Natural killer cell (primary cell): ENCODE data around the gene ST3GAL3. TPM values are rescaled to one million over a fixed set of nuclear protein-coding genes. Genes with fewer than 3 reads are reported as not detected.

Source experiments
- ATAC-seq, 3 donors: fragments of 150-1000 bp in 2 of 3; fragments of 200-7000 bp in 1 of 3; cut with Tn5 transposase; 1 replicate in 1 of 3; 2 replicates in 2 of 3; pipeline ENCODE4 v1.10.0; 2021; ENCODE audit warnings: mild to moderate bottlenecking in 2 of 3, moderate library complexity in 2 of 3
- DNase-seq, 2 donors: peaks; one replicate each; pipeline versions ENCODE4 v3.0.0 to v3.0.0-alpha.2; 2013 to 2021; ENCODE audit warnings: mixed read lengths in 1 of 2
- H3K27ac ChIP-seq: one replicate; pipeline ENCODE4 v1.5.1; 2013; ENCODE audit warnings: mild to moderate bottlenecking, low read length
- H3K27me3 ChIP-seq: one replicate; pipeline ENCODE4 v1.6.1; 2013; ENCODE audit warnings: low read length; ENCODE audit not compliant: control insufficient read depth, insufficient read depth
- H3K36me3 ChIP-seq: one replicate; pipeline ENCODE4 v1.6.1; 2013; ENCODE audit warnings: low read length; ENCODE audit not compliant: control insufficient read depth, insufficient read depth
- H3K4me1 ChIP-seq: one replicate; pipeline ENCODE4 v1.6.1; 2013; ENCODE audit warnings: low read length; ENCODE audit not compliant: control insufficient read depth, insufficient read depth
- H3K4me3 ChIP-seq: one replicate; pipeline ENCODE4 v1.5.1; 2013; ENCODE audit warnings: low read length
- H3K9me3 ChIP-seq: one replicate; pipeline ENCODE4 v1.6.1; 2013; ENCODE audit warnings: low read length; ENCODE audit not compliant: control insufficient read depth, insufficient read depth
- H3K27ac Mint-ChIP-seq, 2 donors: one replicate each; pipeline ENCODE4 v1.8.0; 2022; ENCODE audit warnings: mild to moderate bottlenecking in 2 of 2, mixed read lengths in 2 of 2, moderate library complexity in 1 of 2
- H3K27me3 Mint-ChIP-seq, 2 donors: one replicate each; pipeline ENCODE4 v1.8.0; 2022; ENCODE audit warnings: low read depth in 2 of 2, mixed read lengths in 2 of 2
- H3K36me3 Mint-ChIP-seq: one replicate; pipeline ENCODE4 v1.8.0; 2022; ENCODE audit warnings: mixed read lengths
- H3K4me1 Mint-ChIP-seq, 2 donors: one replicate each; pipeline ENCODE4 v1.8.0; 2022; ENCODE audit warnings: mixed read lengths in 2 of 2
- H3K4me3 Mint-ChIP-seq: one replicate; pipeline ENCODE4 v1.8.0; 2022; ENCODE audit warnings: mild to moderate bottlenecking, moderate library complexity, mixed read lengths
- H3K9me3 Mint-ChIP-seq, 2 donors: one replicate each; pipeline ENCODE4 v1.8.0; 2022; ENCODE audit warnings: mixed read lengths in 2 of 2
- CTCF ChIP-seq: fragments of 200-600 bp; IDR thresholded peaks from one replicate; pipeline ENCODE4 v1.8.0; 2022; ENCODE audit warnings: antibody characterized with exemption
- WGBS: methylation state at CpG from one replicate; pipeline ENCODE4 v1.1.7; 2013; ENCODE audit warnings: missing lambda C conversion rate; ENCODE audit not compliant: insufficient coverage; 5-methylcytosine and 5-hydroxymethylcytosine counted together
- intact Hi-C: fragments of 100-400 bp; cut with micrococcal nuclease; formaldehyde crosslinking; loops from one replicate; pipeline ENCODE4 v1.14.2; 2022
- total RNA-seq, 4 donors: library from RNA; stranded (reverse); fragments of 120-200 nt in 1 of 4; gene quantifications; one replicate each; pipeline versions ENCODE4 v1.2.3 to v1.2.4, GENCODE V29; 2013 to 2022

ST3GAL3 gene
- total RNA-seq, 3 donors from 2014 or later (not counting 1 experiment from before 2014, with no cell fraction given), result 22.2 to 27.3 (median 22.3) TPM

- no peak for DNase-seq
- no peak overlapping the region for H3K27ac ChIP-seq
- ATAC-seq, result no peak
- peak overlapping the region in 1 of 2 donors; percentile 50 for H3K27ac Mint-ChIP-seq
- H3K4me1 Mint-ChIP-seq, result peaks cover 22 to 34% of the 10 kb centered on the region in 2 donors
- H3K27me3 Mint-ChIP-seq, result no peaks in the 10 kb centered on the region
- TF ChIP-seq CTCF, result no peak
- H3K36me3 ChIP-seq, result peaks cover 77% of the 10 kb centered on the region
- no peaks in the 10 kb centered on the region for H3K4me1 ChIP-seq
- no peak overlapping the region for H3K4me3 ChIP-seq
- H3K4me3 Mint-ChIP-seq, result no peak overlapping the region
- H3K27me3 ChIP-seq, result no peaks in the 10 kb centered on the region
- intact Hi-C loops, result no loop called here
- H3K36me3 Mint-ChIP-seq, result peaks cover 25% of the 10 kb centered on the region
- 98% methylated on average over 4 of the region's 4 CpGs for WGBS
- no peaks in the 10 kb centered on the region for H3K9me3 ChIP-seq
- no peaks in the 10 kb centered on the region for H3K9me3 Mint-ChIP-seq
Measured at GRCh38 chr1:43683560-43683959, 23.8 kb upstream of the ST3GAL3 start.

- no peaks in the 10 kb centered on the region for H3K9me3 ChIP-seq
- Mint-ChIP-seq H3K27me3 (no peaks in the 10 kb centered on the region), H3K4me3 (no peak overlapping the region), H3K27ac (peak overlapping the region in 1 of 2 donors; percentile 48), H3K4me1 (peaks cover 22 to 23% of the 10 kb centered on the region in 2 donors), H3K9me3 (no peaks in the 10 kb centered on the region), H3K36me3 (peaks cover 29% of the 10 kb centered on the region)
- no peak overlapping the region for H3K4me3 ChIP-seq
- intact Hi-C loops, result no loop called here
- H3K4me1 ChIP-seq, result no peaks in the 10 kb centered on the region
- no peak for DNase-seq
- H3K36me3 ChIP-seq, result peaks cover 84% of the 10 kb centered on the region
- ATAC-seq, result no peak
- no peak for TF ChIP-seq CTCF
- no peaks in the 10 kb centered on the region for H3K27me3 ChIP-seq
- H3K27ac ChIP-seq, result no peak overlapping the region
- WGBS, result 98% methylated on average over 2 of the region's 3 CpGs
Measured at GRCh38 chr1:43686801-43687200, 20.5 kb upstream of the ST3GAL3 start.

GRCh38 chr1:43687301-43688108, 19.8 kb upstream of the ST3GAL3 start:
- no peak for TF ChIP-seq CTCF
- H3K27me3 Mint-ChIP-seq, result no peaks in the 10 kb centered on the region
- peaks cover 88% of the 10 kb centered on the region for H3K36me3 ChIP-seq
- WGBS, result 94% methylated on average over 5 of the region's 5 CpGs
- H3K27ac Mint-ChIP-seq, result peak overlapping the region in 1 of 2 donors; percentile 49
- DNase-seq, result no peak
- H3K4me3 Mint-ChIP-seq, result no peak overlapping the region
- intact Hi-C loops, result no loop called here
- H3K4me1 ChIP-seq, result no peaks in the 10 kb centered on the region
- no peaks in the 10 kb centered on the region for H3K27me3 ChIP-seq
- ATAC-seq, result no peak
- no peak overlapping the region for H3K4me3 ChIP-seq
- H3K36me3 Mint-ChIP-seq, result peaks cover 36% of the 10 kb centered on the region
- no peaks in the 10 kb centered on the region for H3K9me3 ChIP-seq
- no peaks in the 10 kb centered on the region for H3K9me3 Mint-ChIP-seq
- H3K4me1 Mint-ChIP-seq, result peaks cover 22 to 23% of the 10 kb centered on the region in 2 donors
- no peak overlapping the region for H3K27ac ChIP-seq

DNA sequence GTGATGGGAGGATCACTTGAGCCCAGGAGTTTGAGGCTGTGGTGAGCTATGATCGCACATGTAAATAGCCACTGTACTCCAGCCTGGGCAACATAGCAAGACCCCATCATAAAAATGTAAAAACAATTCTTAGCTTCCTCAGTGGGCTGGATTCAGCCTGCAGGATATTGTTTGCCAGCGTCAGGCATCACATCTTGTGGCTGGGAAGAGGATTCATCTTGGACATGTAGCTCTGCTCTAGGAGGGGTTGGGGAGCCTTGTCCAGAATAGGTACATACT, 19.3 kb upstream of the ST3GAL3 start:
- no peak for DNase-seq
- Mint-ChIP-seq H3K36me3 (peaks cover 41% of the 10 kb centered on the region), H3K4me1 (peaks cover 22 to 23% of the 10 kb centered on the region in 2 donors), H3K4me3 (no peak overlapping the region), H3K27ac (peak overlapping the region in 1 of 2 donors; percentile 49), H3K9me3 (no peaks in the 10 kb centered on the region), H3K27me3 (no peaks in the 10 kb centered on the region)
- Histone ChIP-seq H3K27me3 (no peaks in the 10 kb centered on the region), H3K4me1 (no peaks in the 10 kb centered on the region), H3K36me3 (peaks cover 90% of the 10 kb centered on the region), H3K9me3 (no peaks in the 10 kb centered on the region), H3K4me3 (no peak overlapping the region), H3K27ac (no peak overlapping the region)
- intact Hi-C loops, result no loop called here
- no peak for ATAC-seq
- WGBS, result 100% methylated on average over 1 of the region's 2 CpGs
- TF ChIP-seq CTCF, result no peak
